Endothelial cell of umbilical vein (primary cell): ENCODE measurements around the gene HEXIM1. TPM values are rescaled to one million over a fixed set of nuclear protein-coding genes. Genes with fewer than 3 reads are reported as not detected.

Experiments
- BruUV-seq: library from RNA; stranded (reverse); fragments of 400-500 nt; replicated peaks from 2 replicates; lab custom pipeline; 2021; lab: Mats Ljungman, UMichigan
- CTCF ChIA-PET: fragments of 300-600, 350-600 bp; sonication (Branson Sonifier 250); formaldehyde crosslinking; loops from one replicate; lab custom pipeline; 2021; ENCODE audit warnings: antibody characterized with exemption, inconsistent platforms; lab: Charles Lee
- POLR2A ChIA-PET: fragments of 300-600, 350-600 bp; sonication (Branson Sonifier 250); formaldehyde crosslinking; loops from one replicate; lab custom pipeline; 2021; ENCODE audit warnings: antibody characterized with exemption, inconsistent platforms; lab: Charles Lee
- DNase-seq: peaks from one replicate; pipeline ENCODE4 v3.0.0-alpha.2; 2011; ENCODE audit warnings: low read depth, low spot score
- FAIRE-seq: peaks from 2 replicates; lab custom pipeline; 2011; peaks lifted over from hg19 to GRCh38; lab: Jason Lieb, UNC
- H2AFZ ChIP-seq: 2 replicates; pipeline ENCODE4 v1.6.0; 2012; ENCODE audit warnings: low read depth, low read length, control low read depth, inconsistent platforms
- H3K27ac ChIP-seq: 2 replicates; pipeline ENCODE4 v1.5.1; 2011; ENCODE audit warnings: low read depth, mild to moderate bottlenecking, control low read depth, low read length, moderate library complexity; ENCODE audit not compliant: insufficient read depth
- H3K27me3 ChIP-seq, 2 experiments: 2 replicates each; pipeline versions ENCODE4 v1.6.0 to v1.6.1; 2011; ENCODE audit warnings: low read length in 2 of 2, mixed read lengths in 1 of 2; ENCODE audit not compliant: control insufficient read depth in 2 of 2, insufficient read depth in 2 of 2
- H3K36me3 ChIP-seq, 2 experiments: 2 replicates in 1 of 2; 3 replicates in 1 of 2; pipeline ENCODE4 v1.5.1; 2011; ENCODE audit warnings: low read length in 2 of 2, mild to moderate bottlenecking in 1 of 2, moderate library complexity in 1 of 2; ENCODE audit not compliant: control insufficient read depth in 2 of 2, insufficient read depth in 2 of 2; ENCODE audit errors: extremely low read depth in 1 of 2
- H3K4me1 ChIP-seq: 3 replicates; pipeline ENCODE4 v1.5.1; 2011; ENCODE audit warnings: mild to moderate bottlenecking, low read length; ENCODE audit not compliant: control insufficient read depth, insufficient read depth; ENCODE audit errors: extremely low read depth
- H3K4me2 ChIP-seq: 2 replicates; pipeline ENCODE4 v1.6.1; 2011; ENCODE audit warnings: low read length, control low read depth, mixed read lengths; ENCODE audit not compliant: insufficient read depth
- H3K4me3 ChIP-seq, 3 experiments: fragments of 200-600 bp in 1 of 3; sonication (generic), shearing (Covaris generic) in 1 of 3; replicated peaks in 1 of 3; 2 replicates each; pipeline ENCODE4 v1.5.1; 2011 to 2016; ENCODE audit warnings: control low read depth in 3 of 3, low read length in 3 of 3, mild to moderate bottlenecking in 2 of 3, inconsistent platforms in 1 of 3, low read depth in 1 of 3, moderate library complexity in 1 of 3; ENCODE audit not compliant: insufficient read depth in 1 of 3
- H3K79me2 ChIP-seq: 2 replicates; pipeline ENCODE4 v1.6.0; 2012; ENCODE audit warnings: low read length, inconsistent platforms; ENCODE audit not compliant: control insufficient read depth, insufficient read depth
- H3K9ac ChIP-seq: replicated peaks from 2 replicates; pipeline ENCODE3; 2011; ENCODE audit warnings: low read length, control low read depth; ENCODE audit not compliant: insufficient read depth; ENCODE audit errors: extremely low read depth
- H3K9me1 ChIP-seq: replicated peaks from 3 replicates; pipeline ENCODE4 v1.6.0; 2011; ENCODE audit warnings: mild to moderate bottlenecking, low read length; ENCODE audit not compliant: control insufficient read depth, insufficient read depth; ENCODE audit errors: extremely low read depth
- H3K9me3 ChIP-seq: replicated peaks from 2 replicates; pipeline ENCODE4 v1.5.1; 2012; ENCODE audit warnings: low read length, inconsistent platforms; ENCODE audit not compliant: control insufficient read depth, insufficient read depth
- H4K20me1 ChIP-seq: replicated peaks from 2 replicates; pipeline ENCODE3; 2011; ENCODE audit warnings: mild to moderate bottlenecking, low read length; ENCODE audit not compliant: control insufficient read depth, insufficient read depth; ENCODE audit errors: extremely low read depth
- EZH2 ChIP-seq: IDR thresholded peaks from 2 replicates; pipeline ENCODE4 v1.6.1; 2012; ENCODE audit warnings: borderline replicate concordance, low read depth, mild to moderate bottlenecking, moderate library complexity, low read length, inconsistent platforms; ENCODE audit not compliant: severe bottlenecking
- FOS ChIP-seq: IDR thresholded peaks from 2 replicates; pipeline ENCODE4 v1.6.1; 2011; ENCODE audit warnings: mild to moderate bottlenecking, low read length, moderate library complexity, borderline replicate concordance; ENCODE audit not compliant: insufficient read depth
- GATA2 ChIP-seq: IDR thresholded peaks from 2 replicates; pipeline ENCODE4 v1.7.0; 2011; ENCODE audit warnings: low read depth, mild to moderate bottlenecking, moderate library complexity, mixed read lengths, low read length; ENCODE audit not compliant: insufficient read length, insufficient read depth
- JUN ChIP-seq: IDR thresholded peaks from 2 replicates; pipeline ENCODE4 v1.6.1; 2011; ENCODE audit warnings: borderline replicate concordance, low read depth; ENCODE audit not compliant: insufficient read length, insufficient read depth
- MYC ChIP-seq: IDR thresholded peaks from one replicate; pipeline ENCODE4 v1.6.1; 2011; ENCODE audit warnings: mild to moderate bottlenecking, low read depth, low read length
- POLR2A ChIP-seq: IDR thresholded peaks from 2 replicates; pipeline ENCODE4 v1.6.1; 2012; ENCODE audit warnings: low read depth, mild to moderate bottlenecking, control low read depth, low read length
- POLR2AphosphoS5 ChIP-seq: IDR thresholded peaks from 2 replicates; pipeline ENCODE4 v1.6.1; 2012; ENCODE audit warnings: low read depth, mild to moderate bottlenecking, control low read depth, low read length, moderate library complexity; ENCODE audit not compliant: insufficient read depth
- dilution Hi-C: fragments of 300-500 bp; cut with MboI; formaldehyde crosslinking; loops from one replicate; pipeline ENCODE4 v1.15.0; 2019; ENCODE audit warnings: low sequenced_read_pairs; ENCODE audit not compliant: extremely low pct_ligation_motif_present
- intact Hi-C: fragments of 100-400 bp; cut with micrococcal nuclease; formaldehyde crosslinking; loops from one replicate; pipeline ENCODE4 v1.10.0; 2022
- polyA plus RNA-seq, 4 experiments: library from polyadenylated mRNA; depleted of rRNA in 3 of 4; stranded (reverse) in 3 of 4; unstranded in 1 of 4; fragments of >200 nt; gene quantifications; 2 replicates each; pipeline versions ENCODE4 v1.2.1 to v1.2.3, GENCODE V29; 2011 to 2012; ENCODE audit warnings: missing spikeins in 1 of 4
- total RNA-seq: library from RNA; stranded (reverse); gene quantifications from 2 replicates; pipeline ENCODE4 v1.2.3, GENCODE V29; 2021
- TF ChIP-seq, protein P1 (sequence below): IDR thresholded peaks from 2 replicates; pipeline ENCODE4 v1.6.1; 2011; ENCODE audit not compliant: insufficient read depth, insufficient read length

HEXIM1 gene
- total and polyA plus RNA-seq, 2 donors (not counting 3 experiments of a cell fraction or from before 2014, with no cell fraction given): 7.0 to 20.0 TPM

DNA sequence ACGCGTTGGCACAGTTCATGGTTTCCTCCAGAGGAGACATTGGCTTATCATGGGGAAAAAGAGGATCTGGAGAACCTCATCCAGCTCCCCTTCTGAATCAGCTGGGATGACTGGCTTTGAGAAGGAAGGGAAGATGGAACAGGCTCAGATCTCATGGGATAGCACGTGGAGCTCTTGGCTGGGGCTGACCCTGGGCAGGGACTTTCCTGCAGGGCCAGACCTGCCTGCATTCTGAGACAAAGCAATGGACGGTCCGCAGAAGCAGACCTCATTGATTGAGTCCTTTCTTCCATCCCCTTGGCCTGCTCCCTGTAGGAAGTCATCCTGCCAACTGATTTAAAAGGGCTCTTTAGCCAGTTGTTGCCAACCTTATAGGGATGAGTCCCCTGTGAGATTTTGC is 42.2 kb upstream of the HEXIM1 start:
- Histone ChIP-seq H3K9ac (no peak overlapping the region), H3K4me2 (no peak overlapping the region), H3K27me3 (no peaks in the 10 kb centered on the region), H3K27ac (no peak overlapping the region), H3K4me1 (no peaks in the 10 kb centered on the region), H2AFZ (no peak overlapping the region), H4K20me1 (no peaks in the 10 kb centered on the region), H3K9me3 (no peaks in the 10 kb centered on the region), H3K4me3 (no peak overlapping the region), H3K9me1 (no peaks in the 10 kb centered on the region), H3K36me3 (peaks cover 29 to 59% of the 10 kb centered on the region in 2 experiments), H3K79me2 (no peaks in the 10 kb centered on the region)
- dilution Hi-C loops: no loop called here
- FAIRE-seq (no peak), DNase-seq (no peak)
- ChIA-PET POLR2A (interaction anchor here (0.5 kb wide), 1 partner anchor 47 kb away, joined by 9 read pairs; no protein-coding TSS in a partner anchor), CTCF (interaction anchor here (0.6 to 4.3 kb wide), 4 partner anchors 10 to 71 kb away, joined by 3 to 26 read pairs (median 4); partner anchors contain the start of gene ACBD4)
- TF ChIP-seq FOS (no peak), POLR2AphosphoS5 (no peak), EZH2 (no peak), GATA2 (no peak), JUN (no peak), MYC (no peak)
- TF ChIP-seq, protein P1, sequence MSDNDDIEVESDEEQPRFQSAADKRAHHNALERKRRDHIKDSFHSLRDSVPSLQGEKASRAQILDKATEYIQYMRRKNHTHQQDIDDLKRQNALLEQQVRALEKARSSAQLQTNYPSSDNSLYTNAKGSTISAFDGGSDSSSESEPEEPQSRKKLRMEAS: no peak
- BruUV-seq: no TSS peak
- intact Hi-C loops: no loop called here

DNA sequence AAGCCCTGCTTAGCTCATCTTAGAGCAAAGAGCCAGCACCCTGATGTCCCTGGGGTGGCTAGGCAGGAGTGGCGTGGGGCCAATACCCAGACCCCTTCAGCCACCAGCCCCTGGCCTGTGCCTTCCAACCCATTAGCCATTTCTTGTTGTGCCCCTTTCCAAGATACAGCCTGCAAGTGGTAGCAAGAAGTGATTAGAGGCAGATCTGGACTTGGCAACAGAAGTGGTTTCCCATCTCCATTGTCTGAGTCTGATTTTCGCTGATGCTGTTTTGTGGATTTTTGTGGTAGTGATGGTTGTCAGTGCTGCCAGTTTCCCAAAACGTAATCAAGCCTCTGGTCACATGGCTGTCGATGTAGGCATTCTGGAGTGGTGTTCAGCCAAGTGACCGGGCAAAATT is 41.7 kb upstream of the HEXIM1 start:
- no peaks in the 10 kb centered on the region for H4K20me1 ChIP-seq
- H3K4me1 ChIP-seq: no peaks in the 10 kb centered on the region
- ChIA-PET CTCF (interaction anchor here (0.6 to 4.3 kb wide), 2 partner anchors 29 to 70 kb away, joined by 4 to 26 read pairs; partner anchors contain the start of gene ACBD4), POLR2A (no interaction called here)
- H3K9me3 ChIP-seq: no peaks in the 10 kb centered on the region
- no peak overlapping the region for H3K9ac ChIP-seq
- no peak overlapping the region for H3K4me3 ChIP-seq
- no peak overlapping the region for H2AFZ ChIP-seq
- no peak overlapping the region for H3K4me2 ChIP-seq
- dilution Hi-C loops (no loop called here), intact Hi-C loops (no loop called here)
- H3K27me3 ChIP-seq: no peaks in the 10 kb centered on the region
- no peaks in the 10 kb centered on the region for H3K79me2 ChIP-seq
- no peak for TF ChIP-seq JUN
- TF ChIP-seq POLR2A: no peak
- TF ChIP-seq, protein P1: no peak
- no TSS peak for BruUV-seq
- no peaks in the 10 kb centered on the region for H3K9me1 ChIP-seq
- FAIRE-seq (no peak), DNase-seq (no peak)
- H3K27ac ChIP-seq: no peak overlapping the region
- peaks cover 28 to 56% of the 10 kb centered on the region in 2 experiments for H3K36me3 ChIP-seq
